GM18502 (cell line): ENCODE results near the gene RAPGEF3.
A peak's percentile ranks its signal among the peaks of the same experiment; 100 is the strongest.

Experiments
- ATAC-seq: cut with Tn5 transposase; IDR thresholded peaks from one replicate; pipeline ENCODE4 v1.9.1; 2021; ENCODE audit warnings: mild to moderate bottlenecking; ENCODE audit not compliant: unreplicated experiment, poor library complexity

The RAPGEF3 gene

GRCh38 chr12:47791874-47792273, 33.2 kb upstream of the RAPGEF3 start:
- ATAC-seq = no peak

GRCh38 chr12:47791351-47791746, 32.7 kb upstream of the RAPGEF3 start:
- no peak for ATAC-seq

- ATAC-seq = no peak
Observed at GRCh38 chr12:47790676-47791350, 32.1 kb upstream of the RAPGEF3 start.

GRCh38 chr12:47789712-47790489, 31.2 kb upstream of the RAPGEF3 start:
- no peak for ATAC-seq

GRCh38 chr12:47789141-47789540, 30.5 kb upstream of the RAPGEF3 start:
- ATAC-seq = no peak

- no peak for ATAC-seq
Observed at GRCh38 chr12:47787596-47788319, 29.1 kb upstream of the RAPGEF3 start.

GRCh38 chr12:47786662-47787280, 28.1 kb upstream of the RAPGEF3 start:
- ATAC-seq = no peak

- ATAC-seq = no peak
Observed at GRCh38 chr12:47785887-47786661, 27.4 kb upstream of the RAPGEF3 start.

GRCh38 chr12:47785036-47785886, 26.6 kb upstream of the RAPGEF3 start:
- no peak for ATAC-seq

- ATAC-seq = no peak
Observed at GRCh38 chr12:47783821-47784819, 25.4 kb upstream of the RAPGEF3 start.

GRCh38 chr12:47783024-47783755, 24.5 kb upstream of the RAPGEF3 start:
- ATAC-seq = no peak

- no peak for ATAC-seq
Observed at GRCh38 chr12:47782372-47782770, 23.7 kb upstream of the RAPGEF3 start.

- no peak for ATAC-seq
Observed at GRCh38 chr12:47781479-47782371, 23.0 kb upstream of the RAPGEF3 start.

- no peak for ATAC-seq
Observed at GRCh38 chr12:47779943-47780504, 21.3 kb upstream of the RAPGEF3 start.

- peak; percentile 88 for ATAC-seq
Observed at GRCh38 chr12:47779301-47779942, 20.7 kb upstream of the RAPGEF3 start.

- ATAC-seq = no peak
Observed at GRCh38 chr12:47778881-47779280, 20.2 kb upstream of the RAPGEF3 start.
